Type B pancreatic cell (in vitro differentiated cells): Measurements from ENCODE around the gene TACR1. TPM values are rescaled to one million over a fixed set of nuclear protein-coding genes. Genes with fewer than 3 reads are reported as not detected.
"Not testable (repeated sequence)": the region's sequence is repeated elsewhere in the genome, so short reads cannot be mapped to it uniquely, and the experiment has no call there.

Experiments
- DNase-seq: peaks from one replicate; pipeline ENCODE4 v3.0.0; 2021; ENCODE audit warnings: mixed read lengths; ENCODE audit not compliant: unreplicated experiment; ENCODE audit errors: extremely low spot score
- H3K27ac Mint-ChIP-seq: 2 replicates; pipeline ENCODE4 v1.8.0; 2021; ENCODE audit warnings: mild to moderate bottlenecking, mixed read lengths
- H3K27me3 Mint-ChIP-seq: 2 replicates; pipeline ENCODE4 v1.8.0; 2021; ENCODE audit warnings: mixed read lengths
- H3K36me3 Mint-ChIP-seq: 2 replicates; pipeline ENCODE4 v1.8.0; 2021; ENCODE audit warnings: mixed read lengths
- H3K4me1 Mint-ChIP-seq: one replicate; pipeline ENCODE4 v1.8.0; 2021; ENCODE audit warnings: mixed read lengths; ENCODE audit not compliant: unreplicated experiment
- H3K4me3 Mint-ChIP-seq: 2 replicates; pipeline ENCODE4 v1.8.0; 2021; ENCODE audit warnings: mild to moderate bottlenecking, mixed read lengths
- H3K9me3 Mint-ChIP-seq: 2 replicates; pipeline ENCODE4 v1.8.0; 2021; ENCODE audit warnings: mixed read lengths
- CTCF ChIP-seq: fragments of 200-600 bp; sonication (generic); conservative IDR thresholded peaks from 2 replicates; pipeline ENCODE4 v1.5.0; 2021; ENCODE audit warnings: antibody characterized with exemption, mild to moderate bottlenecking
- total RNA-seq: library from RNA; stranded (reverse); gene quantifications from 2 replicates; pipeline ENCODE4 v1.2.1, GENCODE V29; 2021; ENCODE audit warnings: low replicate concordance

Gene TACR1
- total RNA-seq, 1 donor from 2014 or later, result 1.5 TPM

- Mint-ChIP-seq H3K27ac (no peak overlapping the region), H3K9me3 (peaks cover 4% of the 10 kb centered on the region), H3K27me3 (no peaks in the 10 kb centered on the region), H3K4me3 (no peak overlapping the region), H3K36me3 (no peaks in the 10 kb centered on the region), H3K4me1 (peaks cover 15% of the 10 kb centered on the region)
- no peak for TF ChIP-seq CTCF
- DNase-seq, result no peak
Measured at GRCh38 chr2:75153221-75153620, 46.1 kb downstream of the TACR1 start.

DNA sequence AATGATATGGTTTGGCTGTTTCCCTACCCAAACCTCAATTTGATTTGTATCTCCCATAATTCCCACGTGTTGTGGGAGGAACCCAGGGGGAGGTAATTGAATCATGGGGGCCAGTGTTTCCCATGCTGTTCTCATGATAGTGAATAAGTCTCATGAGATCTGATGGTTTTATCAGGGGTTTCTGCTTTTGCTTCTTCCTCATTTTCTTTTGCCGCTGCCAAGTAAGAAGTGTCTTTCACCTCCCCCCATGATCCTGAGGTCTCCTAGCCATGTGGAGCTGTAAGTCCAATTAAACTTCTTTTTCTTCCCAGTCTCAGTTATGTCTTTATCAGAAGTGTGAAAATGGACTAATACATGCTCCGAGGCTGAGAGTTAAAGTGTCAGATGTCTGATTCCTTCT, 47.1 kb downstream of the TACR1 start:
- DNase-seq, H3K36me3 Mint-ChIP-seq, H3K4me3 Mint-ChIP-seq, H3K27me3 Mint-ChIP-seq, H3K9me3 Mint-ChIP-seq, H3K27ac Mint-ChIP-seq: not testable (repeated sequence)
- peaks cover 15% of the 10 kb centered on the region for H3K4me1 Mint-ChIP-seq

DNA sequence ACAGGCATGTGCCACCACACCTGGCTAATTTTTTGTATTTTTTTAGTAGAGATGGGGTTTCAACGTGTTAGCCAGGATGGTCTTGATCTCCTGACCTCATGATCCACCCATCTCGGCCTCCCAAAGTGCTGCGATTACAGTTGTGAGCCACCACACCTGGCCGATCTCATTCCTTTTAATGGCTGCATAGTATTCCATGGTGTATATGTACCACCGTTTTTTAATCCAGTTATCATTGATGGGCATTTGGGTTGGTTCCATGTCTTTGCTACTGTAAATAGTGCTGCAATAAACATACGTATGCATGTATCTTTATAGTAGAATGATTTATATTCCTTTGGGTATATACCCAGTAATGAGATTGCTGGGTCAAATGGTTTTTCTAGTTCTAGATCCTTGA, 51.4 kb downstream of the TACR1 start:
- not testable (repeated sequence) for H3K36me3 Mint-ChIP-seq, H3K4me1 Mint-ChIP-seq, H3K27me3 Mint-ChIP-seq, H3K9me3 Mint-ChIP-seq, H3K4me3 Mint-ChIP-seq, H3K27ac Mint-ChIP-seq, DNase-seq

DNA sequence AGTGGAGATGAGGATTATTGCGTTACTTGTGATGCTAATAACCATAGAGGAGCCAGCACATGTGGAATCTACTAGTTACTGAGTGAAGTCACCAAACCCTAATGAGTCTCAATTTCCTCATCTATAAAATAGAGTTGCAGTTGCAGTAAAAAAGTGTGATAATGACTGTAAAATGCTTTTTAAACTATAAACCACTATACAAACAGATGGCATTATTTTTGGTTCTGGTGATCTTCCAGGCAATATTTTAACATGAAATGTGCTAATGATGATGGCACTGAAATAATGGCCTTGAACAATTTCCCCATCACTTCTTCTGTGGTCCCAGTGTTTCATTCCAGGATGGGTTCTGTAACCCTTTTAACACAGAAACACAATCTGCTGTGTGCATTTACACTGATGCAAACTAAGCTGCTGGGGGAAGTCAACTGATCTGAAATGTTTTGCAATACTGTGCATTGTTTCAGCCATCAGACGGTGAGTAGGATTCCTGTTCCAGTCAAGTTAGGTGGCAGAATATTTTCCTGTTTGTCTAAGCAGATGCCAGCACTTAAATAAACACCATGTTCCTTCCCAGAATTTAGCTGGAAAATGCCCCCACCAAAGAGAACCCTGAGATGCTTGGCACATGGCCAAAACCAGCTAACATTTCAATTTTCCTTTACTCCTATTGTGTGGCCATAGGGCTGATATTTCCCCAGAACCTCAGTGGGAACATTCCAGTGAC, 52.6 kb downstream of the TACR1 start:
- Mint-ChIP-seq H3K4me1 (no peaks in the 10 kb centered on the region), H3K36me3 (no peaks in the 10 kb centered on the region), H3K27ac (no peak overlapping the region), H3K4me3 (no peak overlapping the region), H3K9me3 (peaks cover 4% of the 10 kb centered on the region), H3K27me3 (peaks cover 3% of the 10 kb centered on the region)
- no peak for DNase-seq
- TF ChIP-seq CTCF, result no peak

DNA sequence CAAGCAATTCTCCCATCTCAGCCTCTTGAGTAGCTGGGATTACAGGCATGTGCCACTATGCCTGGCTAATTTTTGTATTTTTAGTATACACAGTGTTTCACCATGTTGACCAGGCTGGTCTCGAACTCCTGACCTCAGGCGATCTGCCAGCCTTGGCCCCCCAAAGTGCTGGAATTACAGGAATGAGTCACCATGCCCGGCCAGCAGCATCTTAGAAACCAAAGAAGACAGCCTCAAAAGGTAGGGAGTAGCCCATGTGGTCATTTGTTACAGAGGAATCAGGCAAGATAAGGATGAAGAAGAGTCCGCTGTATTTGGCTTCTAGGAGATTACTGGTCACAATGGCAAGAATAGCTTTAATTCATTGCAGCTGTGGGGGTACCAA, 53.1 kb downstream of the TACR1 start:
- not testable (repeated sequence) for H3K4me1 Mint-ChIP-seq, H3K27me3 Mint-ChIP-seq, H3K36me3 Mint-ChIP-seq, H3K9me3 Mint-ChIP-seq, H3K27ac Mint-ChIP-seq, DNase-seq, H3K4me3 Mint-ChIP-seq

GRCh38 chr2:75142081-75142480, 57.2 kb downstream of the TACR1 start:
- DNase-seq, result no peak
- peaks cover 17% of the 10 kb centered on the region for H3K4me1 Mint-ChIP-seq
- H3K9me3 Mint-ChIP-seq, result no peaks in the 10 kb centered on the region
- no peaks in the 10 kb centered on the region for H3K36me3 Mint-ChIP-seq
- no peak for TF ChIP-seq CTCF
- no peak overlapping the region for H3K27ac Mint-ChIP-seq
- H3K4me3 Mint-ChIP-seq, result no peak overlapping the region
- peaks cover 3% of the 10 kb centered on the region for H3K27me3 Mint-ChIP-seq

DNA sequence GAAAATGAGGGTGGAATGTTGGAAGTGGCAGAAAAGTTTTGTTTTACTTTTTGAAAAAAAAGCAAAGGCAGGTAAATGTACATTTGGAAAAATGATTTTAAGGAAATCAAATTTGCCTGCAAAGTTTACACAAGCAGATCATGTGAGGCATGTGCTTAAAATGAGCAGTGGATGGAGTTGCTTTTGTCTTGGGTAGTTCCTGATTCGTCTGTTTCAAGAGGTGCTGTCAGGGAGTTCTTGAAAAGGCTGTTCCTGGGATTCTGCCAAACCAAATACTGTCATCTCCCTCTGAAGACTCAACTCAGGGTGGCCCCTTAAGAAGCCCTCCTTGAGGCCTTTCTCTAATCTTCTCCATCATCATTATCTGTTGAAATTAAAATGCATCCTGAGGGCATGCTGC, 59.0 kb downstream of the TACR1 start:
- Mint-ChIP-seq H3K36me3 (no peaks in the 10 kb centered on the region), H3K4me3 (no peak overlapping the region), H3K27ac (no peak overlapping the region), H3K4me1 (peaks cover 22% of the 10 kb centered on the region), H3K27me3 (peaks cover 3% of the 10 kb centered on the region), H3K9me3 (no peaks in the 10 kb centered on the region)
- no peak for DNase-seq
- TF ChIP-seq CTCF, result no peak
